IPS-18a (cell line): ENCODE data around the gene DENND5A.

Experiments used
- H3K27ac ChIP-seq: one replicate; pipeline ENCODE4 v1.5.1; 2013; ENCODE audit warnings: low read length
- H3K27me3 ChIP-seq: one replicate; pipeline ENCODE4 v1.6.1; 2013; ENCODE audit warnings: mild to moderate bottlenecking, low read length; ENCODE audit not compliant: control insufficient read depth, insufficient read depth
- H3K36me3 ChIP-seq: one replicate; pipeline ENCODE4 v1.6.1; 2013; ENCODE audit warnings: low read depth, low read length; ENCODE audit not compliant: control insufficient read depth
- H3K4me1 ChIP-seq: one replicate; pipeline ENCODE4 v1.6.1; 2013; ENCODE audit warnings: low read depth, low read length; ENCODE audit not compliant: control insufficient read depth
- H3K4me3 ChIP-seq: one replicate; pipeline ENCODE4 v1.5.1; 2013; ENCODE audit warnings: low read length
- H3K9ac ChIP-seq: one replicate; pipeline ENCODE4 v1.6.1; 2013; ENCODE audit warnings: mild to moderate bottlenecking, low read length, moderate library complexity
- H3K9me3 ChIP-seq: one replicate; pipeline ENCODE4 v1.6.1; 2013; ENCODE audit warnings: low read depth, low read length; ENCODE audit not compliant: control insufficient read depth

DENND5A gene

GRCh38 chr11:9126636-9127035 lies 138.5 kb downstream of the DENND5A start:
- Histone ChIP-seq H3K36me3 (no peaks in the 10 kb centered on the region), H3K27ac (no peak overlapping the region), H3K27me3 (no peaks in the 10 kb centered on the region), H3K9ac (no peak overlapping the region), H3K9me3 (no peaks in the 10 kb centered on the region), H3K4me3 (no peak overlapping the region), H3K4me1 (peaks cover 4% of the 10 kb centered on the region)

DNA sequence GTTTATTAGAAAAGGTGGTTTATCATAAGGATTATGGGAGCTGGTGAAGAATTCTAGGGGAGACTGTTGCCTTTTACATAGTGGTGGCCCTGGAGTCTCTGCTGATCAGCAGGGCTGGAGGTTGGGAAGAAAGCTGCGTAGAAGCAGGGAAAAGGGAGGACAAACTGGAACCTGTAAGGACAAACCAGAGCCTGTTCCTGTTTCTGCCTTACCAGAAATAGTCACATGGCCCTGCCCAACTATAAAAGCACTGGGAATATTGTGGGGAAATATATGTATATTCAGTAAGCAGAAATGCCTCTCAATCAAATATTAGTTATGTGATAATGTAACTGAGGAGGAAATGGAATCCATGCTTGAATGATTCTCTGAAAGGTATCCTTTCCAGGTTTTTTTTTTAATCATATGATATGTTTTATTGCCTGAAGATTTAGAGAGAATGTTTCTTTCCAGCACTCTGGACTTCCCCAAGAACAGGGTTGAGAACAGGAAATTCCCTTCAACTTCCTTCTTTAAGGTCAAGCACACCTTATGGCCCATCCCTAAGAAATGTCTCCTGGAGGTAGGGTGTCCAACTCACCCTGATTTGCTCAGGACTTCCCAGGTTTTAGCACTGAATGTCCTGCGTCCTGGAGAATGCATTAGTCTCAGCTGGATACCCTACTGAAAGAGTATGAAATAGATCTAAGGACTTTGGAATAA lies 139.8 kb downstream of the DENND5A start:
- Histone ChIP-seq H3K36me3 (no peaks in the 10 kb centered on the region), H3K27ac (no peak overlapping the region), H3K4me3 (no peak overlapping the region), H3K9ac (no peak overlapping the region), H3K27me3 (no peaks in the 10 kb centered on the region), H3K9me3 (no peaks in the 10 kb centered on the region), H3K4me1 (peaks cover 16% of the 10 kb centered on the region)

DNA sequence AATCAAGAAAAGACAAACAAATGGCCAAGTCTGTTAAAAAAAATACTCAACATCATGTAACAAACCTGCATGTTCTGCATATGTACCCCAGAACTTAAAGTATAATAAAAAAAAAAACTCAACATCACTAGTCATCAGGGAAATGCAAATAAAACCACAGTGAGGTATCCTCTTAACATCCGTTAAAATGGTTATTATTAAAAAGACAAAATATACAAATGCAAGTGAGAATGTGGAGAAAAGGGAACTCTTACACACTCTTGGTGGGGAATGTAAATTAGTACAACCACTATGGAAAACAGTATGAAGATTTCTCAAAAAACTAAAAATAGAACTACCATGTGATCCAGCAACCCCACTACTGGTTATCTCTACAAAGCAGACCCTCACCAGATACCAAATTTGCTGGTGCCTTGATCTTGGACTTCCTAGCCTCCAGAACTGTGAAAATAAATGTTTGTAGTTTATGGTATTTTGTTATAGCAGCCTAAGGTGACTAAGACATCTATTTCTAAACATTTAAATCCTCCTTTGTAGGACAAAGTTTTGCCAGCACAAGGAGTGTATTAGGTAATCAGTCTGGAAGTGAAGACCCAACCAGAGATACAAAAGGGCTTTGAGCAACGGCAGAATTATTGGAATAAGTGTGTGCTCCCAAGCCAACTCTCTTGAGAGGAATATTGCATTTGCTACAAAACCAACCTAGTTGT lies 141.4 kb downstream of the DENND5A start:
- H3K4me3 ChIP-seq: no peak overlapping the region
- no peak overlapping the region for H3K9ac ChIP-seq
- no peaks in the 10 kb centered on the region for H3K9me3 ChIP-seq
- H3K4me1 ChIP-seq: peaks cover 18% of the 10 kb centered on the region
- no peaks in the 10 kb centered on the region for H3K27me3 ChIP-seq
- H3K36me3 ChIP-seq: no peaks in the 10 kb centered on the region
- H3K27ac ChIP-seq: no peak overlapping the region

GRCh38 chr11:9121469-9121796 lies 143.7 kb downstream of the DENND5A start:
- Histone ChIP-seq H3K4me3 (no peak overlapping the region), H3K27me3 (no peaks in the 10 kb centered on the region)

DNA sequence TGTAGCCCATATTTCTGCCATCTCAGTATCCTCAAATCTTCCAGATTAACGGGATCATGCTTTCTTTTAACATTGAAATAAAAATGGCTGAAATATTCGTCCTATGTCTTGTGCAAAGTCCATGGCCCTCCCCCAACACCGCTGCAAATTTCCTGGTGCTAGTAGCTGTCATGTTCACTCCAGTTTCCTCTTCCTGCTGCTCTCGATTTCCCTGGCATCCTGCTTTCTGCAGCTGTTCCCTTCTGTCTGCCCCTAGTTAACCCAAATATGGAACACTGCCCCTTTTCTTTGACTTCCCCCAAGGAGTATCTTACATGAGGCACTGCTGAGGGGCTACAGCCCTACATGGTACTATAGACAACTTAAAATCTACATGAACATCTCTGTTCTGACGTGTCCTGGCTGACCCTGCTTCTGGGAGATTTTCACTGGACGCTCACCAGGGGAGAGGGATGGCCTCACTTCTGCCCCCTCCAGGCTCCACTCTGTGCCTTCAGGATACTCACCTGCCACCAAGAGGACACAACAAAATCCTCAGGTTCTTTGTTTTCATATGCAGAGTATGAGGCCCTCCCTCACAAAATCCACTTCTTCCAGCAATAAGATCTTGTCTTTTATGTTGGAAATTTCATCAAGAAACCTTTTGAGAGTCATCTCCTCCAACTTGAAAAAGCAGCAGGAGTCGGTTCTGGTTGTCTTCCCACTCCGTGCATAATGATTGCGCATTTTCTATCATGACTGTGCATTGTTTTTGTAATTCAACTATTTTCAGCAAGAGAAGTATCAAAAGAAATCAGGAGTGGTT lies 144.3 kb downstream of the DENND5A start:
- no peak overlapping the region for H3K4me3 ChIP-seq
- no peak overlapping the region for H3K9ac ChIP-seq

More at GRCh38 chr11:9121469-9121796, 143.7 kb downstream of the DENND5A start:
- no peaks in the 10 kb centered on the region for H3K36me3 ChIP-seq
- peaks cover 18% of the 10 kb centered on the region for H3K4me1 ChIP-seq
- no peak overlapping the region for H3K27ac ChIP-seq
- H3K9me3 ChIP-seq: no peaks in the 10 kb centered on the region
- H3K9ac ChIP-seq: no peak overlapping the region

DNA sequence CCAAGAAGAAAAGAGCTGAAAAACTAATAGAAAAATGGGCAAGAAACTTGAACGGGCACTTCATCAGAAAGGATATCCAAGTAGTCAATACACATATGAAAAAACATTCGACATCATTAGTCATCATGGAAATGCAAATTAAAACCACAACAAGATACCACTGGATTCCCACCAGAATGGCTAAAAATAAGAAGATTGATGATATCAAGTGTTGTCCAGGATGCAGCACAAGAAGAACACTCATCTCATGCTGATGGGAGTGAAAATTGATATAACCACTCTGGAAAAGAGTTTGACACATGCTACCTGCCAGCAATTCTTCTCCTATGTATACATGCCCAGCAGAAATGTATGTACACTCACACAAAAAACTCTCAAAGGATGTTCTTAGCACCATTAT lies 146.9 kb downstream of the DENND5A start:
- H3K4me1 ChIP-seq: peaks cover 18% of the 10 kb centered on the region
- no peak overlapping the region for H3K9ac ChIP-seq
- no peaks in the 10 kb centered on the region for H3K36me3 ChIP-seq
- H3K4me3 ChIP-seq: no peak overlapping the region
- H3K27me3 ChIP-seq: no peaks in the 10 kb centered on the region
- no peaks in the 10 kb centered on the region for H3K9me3 ChIP-seq
- H3K27ac ChIP-seq: no peak overlapping the region

More for the DNA sequence above, 144.3 kb downstream of the DENND5A start:
- no peak overlapping the region for H3K27ac ChIP-seq
- no peaks in the 10 kb centered on the region for H3K36me3 ChIP-seq
- no peaks in the 10 kb centered on the region for H3K27me3 ChIP-seq
- peaks cover 18% of the 10 kb centered on the region for H3K4me1 ChIP-seq
- H3K9me3 ChIP-seq: no peaks in the 10 kb centered on the region

DNA sequence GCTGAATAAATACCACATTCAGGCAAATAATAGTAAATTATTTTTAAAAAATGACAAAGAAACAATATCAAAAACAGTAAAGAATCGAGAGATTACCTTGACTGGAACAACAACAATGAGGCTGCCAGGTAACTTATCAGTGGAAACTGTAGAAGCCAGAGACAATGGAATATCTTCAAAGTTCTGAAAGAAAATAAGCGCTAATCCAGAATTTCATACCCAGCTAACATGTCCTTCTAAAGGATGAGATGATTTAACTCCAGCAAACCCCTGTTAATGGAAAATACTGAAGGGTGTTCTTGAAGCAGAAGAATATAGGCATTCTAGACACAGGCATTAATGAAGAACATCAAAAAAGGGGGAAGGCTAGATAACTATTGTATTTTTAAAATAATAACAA lies 153.1 kb downstream of the DENND5A start:
- Histone ChIP-seq H3K4me1 (no peaks in the 10 kb centered on the region), H3K4me3 (no peak overlapping the region), H3K9ac (no peak overlapping the region), H3K27ac (no peak overlapping the region), H3K9me3 (no peaks in the 10 kb centered on the region), H3K27me3 (no peaks in the 10 kb centered on the region), H3K36me3 (no peaks in the 10 kb centered on the region)

DNA sequence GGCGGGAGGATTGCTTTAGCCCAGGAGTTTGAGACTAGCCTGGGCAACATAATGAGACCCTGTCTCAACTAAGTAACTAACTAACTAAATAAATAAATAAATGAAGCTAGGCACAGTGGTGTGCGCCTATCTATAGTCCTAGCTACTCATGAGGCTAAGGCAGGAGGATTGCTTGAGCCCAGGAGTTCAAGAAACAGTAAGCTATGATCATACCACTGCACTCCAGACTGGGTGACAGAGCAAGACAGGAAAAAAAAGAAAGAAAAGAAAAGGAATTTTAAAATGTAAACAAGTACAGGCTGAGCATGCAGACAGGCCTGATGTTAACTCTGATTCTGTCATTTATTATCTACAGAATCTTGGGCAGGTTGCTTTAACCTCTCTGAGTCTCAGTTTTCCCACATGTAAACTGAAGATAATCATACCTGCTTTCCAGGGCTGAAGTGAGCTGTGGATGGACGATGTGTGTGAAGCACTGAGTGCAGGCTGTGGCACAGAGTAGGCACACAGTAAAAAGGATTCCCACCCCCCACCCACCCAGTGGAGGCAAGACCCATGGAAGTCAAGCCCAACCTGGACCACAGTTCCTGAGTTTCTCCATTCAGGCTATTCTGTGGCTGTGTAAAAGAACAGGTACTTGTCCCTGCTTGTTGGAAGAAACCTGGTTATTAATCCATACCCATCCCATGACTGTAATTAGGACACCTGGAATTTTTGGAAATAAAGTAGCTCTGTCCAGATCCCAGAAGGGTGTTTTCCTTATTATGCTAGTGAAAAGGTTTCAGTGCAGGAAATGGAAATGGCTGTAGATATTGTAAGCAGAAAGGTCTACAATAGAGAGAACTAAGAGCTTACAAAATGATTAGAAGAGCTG lies 155.1 kb downstream of the DENND5A start:
- Histone ChIP-seq H3K27me3 (no peaks in the 10 kb centered on the region), H3K27ac (no peak overlapping the region), H3K4me1 (no peaks in the 10 kb centered on the region), H3K9ac (no peak overlapping the region), H3K36me3 (no peaks in the 10 kb centered on the region), H3K9me3 (no peaks in the 10 kb centered on the region), H3K4me3 (no peak overlapping the region)

DNA sequence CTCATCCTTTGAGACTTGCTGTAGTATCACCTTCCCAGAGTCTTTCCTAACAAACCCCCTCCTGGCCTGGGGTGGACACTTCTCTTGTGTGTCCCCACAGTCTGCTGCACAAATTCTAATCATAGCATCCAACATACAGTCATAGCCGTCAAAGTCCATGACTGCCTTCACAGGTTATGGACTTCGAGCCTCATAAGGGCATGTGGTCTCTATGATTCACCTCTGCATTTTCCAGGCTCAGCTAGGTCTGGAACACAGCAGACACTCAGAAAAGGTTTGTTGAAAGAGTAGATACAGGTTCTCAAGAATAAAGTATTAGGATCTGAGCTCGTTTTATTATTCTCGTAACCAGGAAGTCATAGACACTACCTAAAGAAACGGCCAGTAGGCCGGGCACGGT lies 160.6 kb downstream of the DENND5A start:
- no peaks in the 10 kb centered on the region for H3K4me1 ChIP-seq
- H3K4me3 ChIP-seq: no peak overlapping the region
- H3K36me3 ChIP-seq: no peaks in the 10 kb centered on the region
- no peak overlapping the region for H3K27ac ChIP-seq
- no peak overlapping the region for H3K9ac ChIP-seq
- no peaks in the 10 kb centered on the region for H3K27me3 ChIP-seq
- no peaks in the 10 kb centered on the region for H3K9me3 ChIP-seq

GRCh38 chr11:9103542-9104276 lies 161.4 kb downstream of the DENND5A start:
- Histone ChIP-seq H3K27ac (no peak overlapping the region), H3K4me3 (no peak overlapping the region), H3K36me3 (no peaks in the 10 kb centered on the region), H3K9me3 (no peaks in the 10 kb centered on the region), H3K27me3 (no peaks in the 10 kb centered on the region), H3K9ac (no peak overlapping the region), H3K4me1 (no peaks in the 10 kb centered on the region)
